B cell (primary cell): ENCODE measurements around the gene AQP10. TPM values are rescaled to one million over a fixed set of nuclear protein-coding genes. Genes with fewer than 3 reads are reported as not detected.
"Not testable (repeated sequence)": the region's sequence is repeated elsewhere in the genome, so short reads cannot be mapped to it uniquely, and the experiment has no call there.

ENCODE experiments used
- ATAC-seq: fragments of 200-7000 bp; cut with Tn5 transposase; one replicate; pipeline ENCODE4 v1.10.0; 2021; ENCODE audit warnings: low read depth, mild to moderate bottlenecking, moderate number of reproducible peaks, moderate library complexity
- CTCF ChIA-PET: fragments of 350-600 bp; sonication (Branson Sonifier 250); formaldehyde crosslinking; loops from one replicate; lab custom pipeline; 2021; ENCODE audit warnings: antibody characterized with exemption, inconsistent platforms; lab: Charles Lee
- POLR2A ChIA-PET: fragments of 350-600 bp; sonication (Branson Sonifier 250); formaldehyde crosslinking; loops from one replicate; lab custom pipeline; 2021; ENCODE audit warnings: antibody characterized with exemption; lab: Charles Lee
- DNase-seq: peaks from one replicate; pipeline ENCODE4 v3.0.0; 2013
- H2AFZ ChIP-seq: 2 replicates; pipeline ENCODE4 v1.6.1; 2012; ENCODE audit warnings: mild to moderate bottlenecking, low read depth, low read length; ENCODE audit not compliant: insufficient read depth, poor library complexity, severe bottlenecking
- H3K27ac ChIP-seq, 2 donors: 1 replicate in 1 of 2; 2 replicates in 1 of 2; pipeline ENCODE4 v1.5.1; 2012 to 2013; ENCODE audit warnings: low read length in 2 of 2, mild to moderate bottlenecking in 2 of 2, moderate library complexity in 1 of 2
- H3K27me3 ChIP-seq, 4 experiments: fragments of 200-600 bp in 1 of 4; sonication (generic) in 1 of 4; replicated peaks in 1 of 4; 1 replicate in 2 of 4; 2 replicates in 2 of 4; pipeline versions ENCODE4 v1.6.1 to v1.7.0; 2013 to 2016; ENCODE audit warnings: low read length in 3 of 4, mild to moderate bottlenecking in 2 of 4, mixed read lengths in 1 of 4, moderate library complexity in 1 of 4; ENCODE audit not compliant: insufficient read depth in 4 of 4, control insufficient read depth in 3 of 4; ENCODE audit errors: control extremely low read depth in 1 of 4
- H3K36me3 ChIP-seq, 2 experiments: replicated peaks in 1 of 2; 1 replicate in 1 of 2; 2 replicates in 1 of 2; pipeline versions ENCODE4 v1.6.1 to v1.7.1; 2013; ENCODE audit warnings: low read length in 1 of 2; ENCODE audit not compliant: insufficient read depth in 2 of 2, control insufficient read depth in 1 of 2; ENCODE audit errors: control extremely low read depth in 1 of 2, extremely low read depth in 1 of 2
- H3K4me1 ChIP-seq, 2 donors: fragments of 200-600 bp in 1 of 2; sonication (generic) in 1 of 2; 1 replicate in 1 of 2; 2 replicates in 1 of 2; pipeline versions ENCODE4 v1.5.1 to v1.6.1; 2013 to 2017; ENCODE audit warnings: low read length in 2 of 2; ENCODE audit not compliant: control insufficient read depth in 2 of 2, insufficient read depth in 2 of 2
- H3K4me2 ChIP-seq: replicated peaks from 2 replicates; pipeline ENCODE3; 2012; ENCODE audit warnings: mild to moderate bottlenecking, low read depth, low read length; ENCODE audit not compliant: poor library complexity, severe bottlenecking
- H3K4me3 ChIP-seq, 5 experiments: fragments of 200-600 bp in 1 of 5; sonication (generic) in 1 of 5; 1 replicate in 3 of 5; 2 replicates in 2 of 5; pipeline versions ENCODE4 v1.5.1 to v1.7.0; 2011 to 2016; ENCODE audit warnings: low read length in 4 of 5, mild to moderate bottlenecking in 4 of 5, low read depth in 2 of 5, control low read depth in 1 of 5, moderate library complexity in 1 of 5; ENCODE audit not compliant: insufficient read depth in 1 of 5; ENCODE audit errors: control extremely low read depth in 1 of 5, extremely low read depth in 1 of 5
- H3K79me2 ChIP-seq: fragments of 200-600 bp; sonication (generic); one replicate; pipeline ENCODE4 v1.6.0; 2016; ENCODE audit warnings: low read length; ENCODE audit not compliant: control insufficient read depth, insufficient read depth
- H3K9ac ChIP-seq: fragments of 200-600 bp; sonication (generic); 2 replicates; pipeline ENCODE4 v1.6.1; 2017; ENCODE audit warnings: mild to moderate bottlenecking, low read length, moderate library complexity
- H3K9me3 ChIP-seq, 3 donors: one replicate each; pipeline versions ENCODE4 v1.6.1 to v1.7.1; 2013; ENCODE audit warnings: low read length in 2 of 3; ENCODE audit not compliant: control insufficient read depth in 2 of 3, insufficient read depth in 1 of 3; ENCODE audit errors: control extremely low read depth in 1 of 3
- H4K20me1 ChIP-seq: 2 replicates; pipeline ENCODE4 v1.6.0; 2012; ENCODE audit warnings: mild to moderate bottlenecking, low read length; ENCODE audit not compliant: insufficient read depth, control insufficient read depth, poor library complexity, severe bottlenecking
- H3K27ac Mint-ChIP-seq: one replicate; pipeline ENCODE4 v1.8.0; 2021; ENCODE audit warnings: mixed read lengths
- H3K27me3 Mint-ChIP-seq: one replicate; pipeline ENCODE4 v1.8.0; 2021; ENCODE audit warnings: mixed read lengths
- H3K4me1 Mint-ChIP-seq: one replicate; pipeline ENCODE4 v1.8.0; 2021; ENCODE audit warnings: mixed read lengths
- H3K4me3 Mint-ChIP-seq: one replicate; pipeline ENCODE4 v1.8.0; 2021; ENCODE audit warnings: mixed read lengths
- H3K9me3 Mint-ChIP-seq: one replicate; pipeline ENCODE4 v1.8.0; 2022; ENCODE audit warnings: mixed read lengths; ENCODE audit not compliant: insufficient read depth
- EZH2 ChIP-seq: IDR thresholded peaks from 2 replicates; pipeline ENCODE4 v1.6.1; 2012; ENCODE audit warnings: borderline replicate concordance, low read depth, mild to moderate bottlenecking, moderate library complexity, low read length; ENCODE audit not compliant: insufficient read depth, poor library complexity, severe bottlenecking
- WGBS: methylation state at CpG from one replicate; pipeline ENCODE4 v1.1.5; 2013; ENCODE audit warnings: missing lambda C conversion rate; ENCODE audit not compliant: insufficient coverage; 5-methylcytosine and 5-hydroxymethylcytosine counted together
- intact Hi-C: fragments of 100-400 bp; cut with micrococcal nuclease; formaldehyde crosslinking; loops from one replicate; pipeline ENCODE4 v1.10.0; 2022
- polyA plus RNA-seq: library from polyadenylated mRNA; depleted of rRNA; stranded (reverse); fragments of >200 nt; gene quantifications from 2 replicates; pipeline ENCODE4 v1.2.3, GENCODE V29; 2012
- total RNA-seq, 2 donors: library from RNA; stranded (reverse); fragments of 120-200 nt in 1 of 2; gene quantifications; 1 replicate in 1 of 2; 2 replicates in 1 of 2; pipeline versions ENCODE4 v1.2.3 to v1.2.4, GENCODE V29; 2013 to 2022
- TF ChIP-seq, protein P1 (sequence below): fragments of 200-600 bp; IDR thresholded peaks from one replicate; pipeline ENCODE4 v1.8.0; 2022; ENCODE audit warnings: antibody characterized with exemption, mild to moderate bottlenecking

The AQP10 gene
- total and polyA plus RNA-seq, 2 donors (not counting 1 experiment from before 2014, with no cell fraction given) = 0.06 TPM; not detected in 1

DNA sequence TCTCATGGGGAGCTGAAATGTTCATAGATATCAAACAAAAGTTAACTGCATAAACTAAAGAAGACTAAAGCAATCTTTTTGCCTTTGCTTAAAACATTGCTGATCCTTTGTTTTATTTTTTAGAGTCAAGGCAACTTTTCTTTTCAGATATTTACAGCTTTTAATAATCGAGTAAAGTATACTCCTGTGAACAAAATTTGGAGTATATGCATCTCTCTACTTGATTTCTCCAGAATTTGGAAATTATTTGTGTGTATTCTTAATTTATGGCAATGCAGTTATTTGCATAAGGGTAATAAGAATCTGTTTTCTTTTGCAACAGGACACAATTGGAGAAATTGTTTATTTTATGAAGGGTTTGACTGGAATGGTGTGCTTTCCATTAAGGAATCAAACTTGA lies 4.2 kb upstream of the AQP10 start:
- intact Hi-C loops = no loop called here
- POLR2A ChIA-PET = no interaction called here
- CTCF ChIA-PET = no interaction called here

GRCh38 chr1:154318386-154318785 lies 2.5 kb upstream of the AQP10 start:
- intact Hi-C loops = no loop called here
- Histone ChIP-seq H3K27ac (no peak overlapping the region), H3K9me3 (peaks cover 3 to 14% (median 11%) of the 10 kb centered on the region in 3 donors), H4K20me1 (no peaks in the 10 kb centered on the region), H3K4me3 (no peak overlapping the region), H3K27me3 (peaks cover 0 to 20% (median 5%) of the 10 kb centered on the region in 4 experiments), H3K79me2 (no peaks in the 10 kb centered on the region), H3K4me2 (no peak overlapping the region), H3K36me3 (no peaks in the 10 kb centered on the region), H2AFZ (no peak overlapping the region), H3K4me1 (no peaks in the 10 kb centered on the region), H3K9ac (no peak overlapping the region)
- Mint-ChIP-seq H3K27me3 (peaks cover 24% of the 10 kb centered on the region), H3K4me1 (no peaks in the 10 kb centered on the region), H3K4me3 (no peak overlapping the region), H3K9me3 (no peaks in the 10 kb centered on the region), H3K27ac (no peak overlapping the region)
- ATAC-seq (no peak), DNase-seq (no peak)
- ChIA-PET POLR2A (no interaction called here), CTCF (interaction anchor here (2.0 kb wide), 1 partner anchor 17 kb away, joined by 8 read pairs; no protein-coding TSS in a partner anchor)
- WGBS = 75% methylated on average over 1 of the region's 4 CpGs
- TF ChIP-seq EZH2 = no peak
- TF ChIP-seq, protein P1, sequence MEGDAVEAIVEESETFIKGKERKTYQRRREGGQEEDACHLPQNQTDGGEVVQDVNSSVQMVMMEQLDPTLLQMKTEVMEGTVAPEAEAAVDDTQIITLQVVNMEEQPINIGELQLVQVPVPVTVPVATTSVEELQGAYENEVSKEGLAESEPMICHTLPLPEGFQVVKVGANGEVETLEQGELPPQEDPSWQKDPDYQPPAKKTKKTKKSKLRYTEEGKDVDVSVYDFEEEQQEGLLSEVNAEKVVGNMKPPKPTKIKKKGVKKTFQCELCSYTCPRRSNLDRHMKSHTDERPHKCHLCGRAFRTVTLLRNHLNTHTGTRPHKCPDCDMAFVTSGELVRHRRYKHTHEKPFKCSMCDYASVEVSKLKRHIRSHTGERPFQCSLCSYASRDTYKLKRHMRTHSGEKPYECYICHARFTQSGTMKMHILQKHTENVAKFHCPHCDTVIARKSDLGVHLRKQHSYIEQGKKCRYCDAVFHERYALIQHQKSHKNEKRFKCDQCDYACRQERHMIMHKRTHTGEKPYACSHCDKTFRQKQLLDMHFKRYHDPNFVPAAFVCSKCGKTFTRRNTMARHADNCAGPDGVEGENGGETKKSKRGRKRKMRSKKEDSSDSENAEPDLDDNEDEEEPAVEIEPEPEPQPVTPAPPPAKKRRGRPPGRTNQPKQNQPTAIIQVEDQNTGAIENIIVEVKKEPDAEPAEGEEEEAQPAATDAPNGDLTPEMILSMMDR = no peak

More for the DNA sequence above, 4.2 kb upstream of the AQP10 start:
- H3K27ac Mint-ChIP-seq = no peak overlapping the region
- peaks cover 15% of the 10 kb centered on the region for H3K27me3 Mint-ChIP-seq
- no peak overlapping the region for H3K4me2 ChIP-seq
- no peaks in the 10 kb centered on the region for H3K36me3 ChIP-seq
- TF ChIP-seq, protein P1 = no peak
- TF ChIP-seq EZH2 = no peak
- H3K4me1 Mint-ChIP-seq = no peaks in the 10 kb centered on the region
- no peak overlapping the region for H2AFZ ChIP-seq
- H4K20me1 ChIP-seq = no peaks in the 10 kb centered on the region
- H3K27ac ChIP-seq = no peak overlapping the region
- H3K27me3 ChIP-seq = peaks cover 0 to 6% (median 2%) of the 10 kb centered on the region in 4 experiments
- DNase-seq (no peak), ATAC-seq (no peak)
- peaks cover 3 to 14% (median 11%) of the 10 kb centered on the region in 3 donors for H3K9me3 ChIP-seq
- H3K9ac ChIP-seq = no peak overlapping the region
- H3K9me3 Mint-ChIP-seq = no peaks in the 10 kb centered on the region
- no CpG with 5 or more reads among the region's 1 CpG for WGBS
- H3K79me2 ChIP-seq = no peaks in the 10 kb centered on the region
- H3K4me1 ChIP-seq = no peaks in the 10 kb centered on the region
- no peak overlapping the region for H3K4me3 Mint-ChIP-seq
- H3K4me3 ChIP-seq = no peak overlapping the region

DNA sequence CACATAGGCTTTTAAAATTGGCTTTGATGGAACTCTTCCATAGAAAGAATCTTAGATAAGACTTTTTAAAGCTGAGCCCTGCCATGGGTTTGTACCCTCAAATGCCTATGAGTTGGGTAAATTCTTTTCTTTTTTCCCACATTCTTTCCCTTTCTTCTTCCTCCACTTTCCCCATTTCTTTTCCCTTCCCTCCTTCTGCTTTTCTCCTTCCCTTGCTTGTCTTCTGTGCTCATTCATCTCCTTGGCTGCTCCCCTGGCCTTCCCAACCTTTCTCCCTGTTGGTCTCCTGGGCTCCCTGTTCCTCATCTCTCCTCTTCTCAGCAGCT lies 679 bp downstream of the AQP10 start:
- intact Hi-C loops = loop anchor here (5.0 to 10.0 kb wide), 2 partner anchors 83 to 226 kb away; partner anchors contain the start of gene IL6R
- Histone ChIP-seq H3K4me1 (peaks cover 7 to 17% of the 10 kb centered on the region in 2 donors), H3K27me3 (peaks cover 0 to 18% (median 5%) of the 10 kb centered on the region in 4 experiments)
- DNase-seq, H2AFZ ChIP-seq, POLR2A ChIA-PET, H3K27ac Mint-ChIP-seq, H3K9me3 Mint-ChIP-seq, H3K9me3 ChIP-seq, H4K20me1 ChIP-seq, H3K9ac ChIP-seq, H3K4me3 ChIP-seq, H3K27ac ChIP-seq, H3K79me2 ChIP-seq, H3K4me2 ChIP-seq, H3K4me3 Mint-ChIP-seq, ATAC-seq, H3K36me3 ChIP-seq: not testable (repeated sequence)
- CTCF ChIA-PET = interaction anchor here (8.8 kb wide), 1 partner anchor 14 kb away, joined by 148 read pairs; no protein-coding TSS in a partner anchor
- Mint-ChIP-seq H3K27me3 (peaks cover 24% of the 10 kb centered on the region), H3K4me1 (peaks cover 13% of the 10 kb centered on the region)
